H9 (cell line): ENCODE measurements around the gene LNPEP. TPM values are rescaled to one million over a fixed set of nuclear protein-coding genes. Genes with fewer than 3 reads are reported as not detected.

Experiments used
- DNase-seq: peaks from one replicate; pipeline ENCODE4 v3.0.0-alpha.2; 2017
- H2AFZ ChIP-seq: one replicate; pipeline ENCODE4 v1.6.1; 2013; ENCODE audit warnings: mild to moderate bottlenecking, low read length, control low read depth, moderate library complexity
- H2AK5ac ChIP-seq: 2 replicates; pipeline ENCODE4 v1.6.1; 2013; ENCODE audit warnings: low read length, control low read depth, mixed read lengths; ENCODE audit not compliant: insufficient read length
- H2BK120ac ChIP-seq: one replicate; pipeline ENCODE4 v1.6.1; 2013; ENCODE audit warnings: low read depth, mild to moderate bottlenecking, low read length, control low read depth, inconsistent platforms; ENCODE audit not compliant: poor library complexity, severe bottlenecking
- H2BK12ac ChIP-seq: 2 replicates; pipeline ENCODE4 v1.6.1; 2013; ENCODE audit warnings: low read length, control low read depth, mixed read lengths, low read depth; ENCODE audit not compliant: insufficient read length
- H2BK15ac ChIP-seq: 2 replicates; pipeline ENCODE4 v1.6.1; 2013; ENCODE audit warnings: low read depth, low read length, control low read depth
- H2BK20ac ChIP-seq: one replicate; pipeline ENCODE4 v1.6.1; 2013; ENCODE audit warnings: low read depth, mild to moderate bottlenecking, low read length, control low read depth, inconsistent platforms; ENCODE audit not compliant: poor library complexity, severe bottlenecking
- H2BK5ac ChIP-seq: 2 replicates; pipeline ENCODE4 v1.6.1; 2013; ENCODE audit warnings: low read length, control low read depth, mixed read lengths; ENCODE audit not compliant: insufficient read length
- H3K14ac ChIP-seq: 2 replicates; pipeline ENCODE4 v1.6.1; 2013; ENCODE audit warnings: low read length, control low read depth; ENCODE audit not compliant: insufficient read depth
- H3K18ac ChIP-seq: 2 replicates; pipeline ENCODE4 v1.6.1; 2013; ENCODE audit warnings: low read depth, mild to moderate bottlenecking, mixed read lengths, low read length, control low read depth; ENCODE audit not compliant: insufficient read length
- H3K23ac ChIP-seq: 2 replicates; pipeline ENCODE4 v1.6.1; 2013; ENCODE audit warnings: low read length, control low read depth, mixed read lengths, low read depth; ENCODE audit not compliant: insufficient read length
- H3K23me2 ChIP-seq: 2 replicates; pipeline ENCODE4 v1.6.1; 2013; ENCODE audit warnings: low read depth, mild to moderate bottlenecking, mixed read lengths, low read length, control low read depth; ENCODE audit not compliant: insufficient read length, poor library complexity, severe bottlenecking
- H3K27ac ChIP-seq: 2 replicates; pipeline ENCODE4 v1.5.1; 2013; ENCODE audit warnings: low read length, control low read depth, mixed read lengths, low read depth; ENCODE audit not compliant: insufficient read length
- H3K27me3 ChIP-seq: 2 replicates; pipeline ENCODE4 v1.6.1; 2013; ENCODE audit warnings: low read length, control low read depth, inconsistent platforms; ENCODE audit not compliant: insufficient read depth
- H3K4ac ChIP-seq: 2 replicates; pipeline ENCODE4 v1.6.1; 2013; ENCODE audit warnings: low read depth, mild to moderate bottlenecking, control low read depth, inconsistent platforms, low read length, moderate library complexity
- H3K4me1 ChIP-seq: 2 replicates; pipeline ENCODE4 v1.6.1; 2013; ENCODE audit warnings: low read length, control low read depth, inconsistent platforms; ENCODE audit not compliant: insufficient read depth
- H3K4me2 ChIP-seq: 2 replicates; pipeline ENCODE4 v1.6.1; 2013; ENCODE audit warnings: low read length, control low read depth, mixed read lengths; ENCODE audit not compliant: insufficient read length, insufficient read depth
- H3K56ac ChIP-seq: 2 replicates; pipeline ENCODE4 v1.6.1; 2013; ENCODE audit warnings: low read depth, mild to moderate bottlenecking, mixed read lengths, low read length, control low read depth; ENCODE audit not compliant: insufficient read length
- H3K79me1 ChIP-seq: 2 replicates; pipeline ENCODE4 v1.6.1; 2013; ENCODE audit warnings: low read depth, mild to moderate bottlenecking, moderate library complexity, low read length, control low read depth, inconsistent platforms; ENCODE audit not compliant: insufficient read depth, poor library complexity, severe bottlenecking
- H3K79me2 ChIP-seq: 2 replicates; pipeline ENCODE4 v1.6.1; 2013; ENCODE audit warnings: low read length, control low read depth, inconsistent platforms; ENCODE audit not compliant: insufficient read depth
- H3K9ac ChIP-seq: 2 replicates; pipeline ENCODE4 v1.6.1; 2013; ENCODE audit warnings: low read length, control low read depth, mixed read lengths; ENCODE audit not compliant: insufficient read length; ENCODE audit errors: extremely low read depth
- H3K9me3 ChIP-seq: one replicate; pipeline ENCODE4 v1.6.1; 2013; ENCODE audit warnings: low read depth, low read length, inconsistent platforms; ENCODE audit not compliant: control insufficient read depth
- H3T11ph ChIP-seq: one replicate; pipeline ENCODE4 v1.6.1; 2013; ENCODE audit warnings: mild to moderate bottlenecking, low read length, control low read depth, inconsistent platforms
- H4K20me1 ChIP-seq: one replicate; pipeline ENCODE4 v1.6.1; 2013; ENCODE audit not compliant: control insufficient read depth, insufficient read length, insufficient read depth
- H4K5ac ChIP-seq: 2 replicates; pipeline ENCODE4 v1.6.1; 2013; ENCODE audit warnings: low read depth, mild to moderate bottlenecking, mixed read lengths, low read length, control low read depth; ENCODE audit not compliant: insufficient read length
- H4K8ac ChIP-seq: replicated peaks from 2 replicates; pipeline ENCODE4 v1.6.1; 2013; ENCODE audit warnings: low read length, control low read depth, mixed read lengths, low read depth; ENCODE audit not compliant: insufficient read length
- H4K91ac ChIP-seq: 2 replicates; pipeline ENCODE4 v1.6.1; 2013; ENCODE audit warnings: low read depth, mild to moderate bottlenecking, moderate library complexity, mixed read lengths, low read length, control low read depth; ENCODE audit not compliant: insufficient read length
- H3K27ac Mint-ChIP-seq, 3 experiments: 2 replicates in 2 of 3; 3 replicates in 1 of 3; pipeline ENCODE4 v1.8.0; 2020 to 2021; ENCODE audit warnings: mixed read lengths in 3 of 3, mild to moderate bottlenecking in 1 of 3, moderate library complexity in 1 of 3
- H3K27me3 Mint-ChIP-seq: 2 replicates; pipeline ENCODE4 v1.8.0; 2021; ENCODE audit warnings: low read depth, mild to moderate bottlenecking, moderate library complexity, mixed read lengths
- H3K36me3 Mint-ChIP-seq, 3 experiments: 2 replicates in 2 of 3; 3 replicates in 1 of 3; pipeline ENCODE4 v1.8.0; 2020 to 2021; ENCODE audit warnings: low read depth in 3 of 3, mixed read lengths in 3 of 3; ENCODE audit not compliant: insufficient read depth in 1 of 3
- H3K4me1 Mint-ChIP-seq, 2 experiments: 2 replicates each; pipeline ENCODE4 v1.8.0; 2020; ENCODE audit warnings: mixed read lengths in 2 of 2
- H3K4me3 Mint-ChIP-seq, 2 experiments: 2 replicates in 1 of 2; 3 replicates in 1 of 2; pipeline ENCODE4 v1.8.0; 2020 to 2021; ENCODE audit warnings: mild to moderate bottlenecking in 2 of 2, mixed read lengths in 2 of 2, moderate library complexity in 1 of 2
- H3K9me3 Mint-ChIP-seq, 2 experiments: 2 replicates in 1 of 2; 3 replicates in 1 of 2; pipeline ENCODE4 v1.8.0; 2020; ENCODE audit warnings: mild to moderate bottlenecking in 2 of 2, mixed read lengths in 2 of 2, moderate library complexity in 1 of 2
- WGBS: extraction: QIAGEN DNeasy Blood & Tissue Kit; methylation state at CpG from one replicate; pipeline ENCODE4 v1.1.7; 2013; ENCODE audit warnings: missing lambda C conversion rate, low lambda C conversion rate, mixed read lengths; ENCODE audit not compliant: insufficient read length; ENCODE audit errors: extremely low coverage; 5-methylcytosine and 5-hydroxymethylcytosine counted together
- total RNA-seq: library from RNA; stranded (reverse); gene quantifications from 2 replicates; pipeline ENCODE4 v1.2.1, GENCODE V29; 2021
- TF ChIP-seq, protein P1 (sequence below): fragments of 200-600 bp; sonication (generic); conservative IDR thresholded peaks from 3 replicates; pipeline ENCODE4 v1.8.0; 2021; ENCODE audit warnings: antibody characterized with exemption, mild to moderate bottlenecking

The LNPEP gene
- total RNA-seq, 1 experiment from 2014 or later: 4.1 TPM

GRCh38 chr5:97041239-97041638, 105.4 kb downstream of the LNPEP start:
- Histone ChIP-seq H3K27me3 (no peaks in the 10 kb centered on the region), H4K8ac (no peak overlapping the region), H2BK5ac (no peak overlapping the region), H4K5ac (no peak overlapping the region), H3K9ac (no peak overlapping the region), H2BK15ac (no peak overlapping the region), H3K27ac (no peak overlapping the region), H2BK12ac (no peak overlapping the region), H3K14ac (no peak overlapping the region), H3K79me1 (no peaks in the 10 kb centered on the region), H3K23ac (no peak overlapping the region), H4K20me1 (no peaks in the 10 kb centered on the region), H3K4ac (no peak overlapping the region), H3K56ac (no peak overlapping the region), H3K18ac (no peak overlapping the region), H3T11ph (no peak overlapping the region), H3K4me1 (peaks cover under 1% of the 10 kb centered on the region; the same call in 1 of the 2 replicates), H2BK20ac (no peak overlapping the region), H3K4me2 (no peak overlapping the region), H2BK120ac (no peak overlapping the region), H3K79me2 (no peaks in the 10 kb centered on the region), H3K9me3 (no peaks in the 10 kb centered on the region), H2AK5ac (no peak overlapping the region), H2AFZ (no peak overlapping the region), H3K23me2 (no peaks in the 10 kb centered on the region), H4K91ac (no peak overlapping the region)
- Mint-ChIP-seq H3K4me3 (no peak overlapping the region), H3K4me1 (peaks cover 25 to 29% of the 10 kb centered on the region in 2 experiments), H3K9me3 (no peaks in the 10 kb centered on the region), H3K27ac (no peak overlapping the region), H3K36me3 (no peaks in the 10 kb centered on the region), H3K27me3 (no peaks in the 10 kb centered on the region)
- TF ChIP-seq, protein P1, sequence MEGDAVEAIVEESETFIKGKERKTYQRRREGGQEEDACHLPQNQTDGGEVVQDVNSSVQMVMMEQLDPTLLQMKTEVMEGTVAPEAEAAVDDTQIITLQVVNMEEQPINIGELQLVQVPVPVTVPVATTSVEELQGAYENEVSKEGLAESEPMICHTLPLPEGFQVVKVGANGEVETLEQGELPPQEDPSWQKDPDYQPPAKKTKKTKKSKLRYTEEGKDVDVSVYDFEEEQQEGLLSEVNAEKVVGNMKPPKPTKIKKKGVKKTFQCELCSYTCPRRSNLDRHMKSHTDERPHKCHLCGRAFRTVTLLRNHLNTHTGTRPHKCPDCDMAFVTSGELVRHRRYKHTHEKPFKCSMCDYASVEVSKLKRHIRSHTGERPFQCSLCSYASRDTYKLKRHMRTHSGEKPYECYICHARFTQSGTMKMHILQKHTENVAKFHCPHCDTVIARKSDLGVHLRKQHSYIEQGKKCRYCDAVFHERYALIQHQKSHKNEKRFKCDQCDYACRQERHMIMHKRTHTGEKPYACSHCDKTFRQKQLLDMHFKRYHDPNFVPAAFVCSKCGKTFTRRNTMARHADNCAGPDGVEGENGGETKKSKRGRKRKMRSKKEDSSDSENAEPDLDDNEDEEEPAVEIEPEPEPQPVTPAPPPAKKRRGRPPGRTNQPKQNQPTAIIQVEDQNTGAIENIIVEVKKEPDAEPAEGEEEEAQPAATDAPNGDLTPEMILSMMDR: no peak
- WGBS: no CpG with 5 or more reads among the region's 4 CpGs
- DNase-seq: no peak
